Nephron (organoid): ENCODE results near the gene PIP.
"Not testable (repeated sequence)": the region's sequence is repeated elsewhere in the genome, so short reads cannot be mapped to it uniquely, and the experiment has no call there.

Experiments
- H3K27ac Mint-ChIP-seq, 3 experiments: 2 replicates each; pipeline ENCODE4 v1.8.0; 2020; ENCODE audit warnings: mixed read lengths in 3 of 3, mild to moderate bottlenecking in 2 of 3, moderate library complexity in 1 of 3
- H3K27me3 Mint-ChIP-seq: 2 replicates; pipeline ENCODE4 v1.8.0; 2021; ENCODE audit warnings: low read depth, mild to moderate bottlenecking, moderate library complexity, mixed read lengths
- H3K36me3 Mint-ChIP-seq: 2 replicates; pipeline ENCODE4 v1.8.0; 2020; ENCODE audit warnings: low read depth, mixed read lengths
- H3K4me1 Mint-ChIP-seq: 2 replicates; pipeline ENCODE4 v1.8.0; 2020; ENCODE audit warnings: mixed read lengths
- H3K4me3 Mint-ChIP-seq, 3 experiments: 2 replicates each; pipeline ENCODE4 v1.8.0; 2020; ENCODE audit warnings: mild to moderate bottlenecking in 3 of 3, mixed read lengths in 3 of 3, moderate library complexity in 2 of 3
- H3K9me3 Mint-ChIP-seq: 2 replicates; pipeline ENCODE4 v1.8.0; 2020; ENCODE audit warnings: mixed read lengths
- TF ChIP-seq, protein P1 (sequence below), 3 experiments: fragments of 200-600 bp; sonication (generic); IDR thresholded peaks; one replicate each; pipeline ENCODE4 v1.5.0; 2021; ENCODE audit warnings: antibody characterized with exemption in 3 of 3; ENCODE audit not compliant: unreplicated experiment in 3 of 3

PIP gene

DNA sequence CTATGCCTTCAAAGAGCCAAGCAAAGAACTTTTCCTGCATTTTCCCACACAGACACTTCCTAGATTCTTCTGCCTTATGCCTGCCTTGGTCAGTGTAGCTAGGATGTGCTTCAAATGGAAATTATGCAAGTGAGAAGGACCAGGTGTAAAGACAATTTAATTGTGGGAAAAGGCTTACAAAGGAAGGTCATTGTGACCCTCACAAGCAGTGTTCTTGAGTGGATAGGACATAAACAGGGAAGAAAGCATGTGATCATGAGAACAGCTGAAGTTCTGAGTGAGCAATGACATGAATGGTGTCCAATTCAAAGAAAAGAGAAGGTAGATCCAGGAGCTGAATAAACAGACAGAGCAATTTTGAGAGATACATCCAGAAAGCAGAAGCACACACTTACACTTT, 1.3 kb upstream of the PIP start:
- TF ChIP-seq, protein P1, sequence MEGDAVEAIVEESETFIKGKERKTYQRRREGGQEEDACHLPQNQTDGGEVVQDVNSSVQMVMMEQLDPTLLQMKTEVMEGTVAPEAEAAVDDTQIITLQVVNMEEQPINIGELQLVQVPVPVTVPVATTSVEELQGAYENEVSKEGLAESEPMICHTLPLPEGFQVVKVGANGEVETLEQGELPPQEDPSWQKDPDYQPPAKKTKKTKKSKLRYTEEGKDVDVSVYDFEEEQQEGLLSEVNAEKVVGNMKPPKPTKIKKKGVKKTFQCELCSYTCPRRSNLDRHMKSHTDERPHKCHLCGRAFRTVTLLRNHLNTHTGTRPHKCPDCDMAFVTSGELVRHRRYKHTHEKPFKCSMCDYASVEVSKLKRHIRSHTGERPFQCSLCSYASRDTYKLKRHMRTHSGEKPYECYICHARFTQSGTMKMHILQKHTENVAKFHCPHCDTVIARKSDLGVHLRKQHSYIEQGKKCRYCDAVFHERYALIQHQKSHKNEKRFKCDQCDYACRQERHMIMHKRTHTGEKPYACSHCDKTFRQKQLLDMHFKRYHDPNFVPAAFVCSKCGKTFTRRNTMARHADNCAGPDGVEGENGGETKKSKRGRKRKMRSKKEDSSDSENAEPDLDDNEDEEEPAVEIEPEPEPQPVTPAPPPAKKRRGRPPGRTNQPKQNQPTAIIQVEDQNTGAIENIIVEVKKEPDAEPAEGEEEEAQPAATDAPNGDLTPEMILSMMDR (IDR thresholded peaks at IDR 0.05; ENCODE audit: unreplicated experiment in 3 of 3): no peak
- Mint-ChIP-seq H3K36me3 (no peaks in the 10 kb centered on the region), H3K4me1 (no peaks in the 10 kb centered on the region), H3K4me3 (no peak overlapping the region), H3K9me3 (peaks cover 2% of the 10 kb centered on the region), H3K27ac (no peak overlapping the region), H3K27me3 (peaks cover 4% of the 10 kb centered on the region)

DNA sequence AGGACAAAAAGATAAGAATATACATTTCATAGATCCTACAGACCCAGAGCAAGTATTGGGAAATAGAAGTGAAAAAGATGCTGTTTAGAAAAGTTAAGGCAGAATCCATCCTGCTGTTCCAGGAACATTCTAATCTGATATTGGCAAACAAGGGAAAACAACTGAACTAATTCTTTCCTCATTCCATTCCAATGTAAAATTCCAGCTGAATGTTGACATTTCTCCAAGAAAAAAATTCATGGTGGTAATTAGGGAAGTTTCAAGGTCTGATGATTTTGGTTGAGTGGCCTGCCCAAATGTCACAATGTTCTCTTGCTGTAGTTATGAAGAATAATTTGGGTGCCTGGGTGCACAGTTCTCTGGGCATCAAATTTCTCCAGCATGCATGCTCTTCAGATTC, 15.2 kb downstream of the PIP start:
- TF ChIP-seq, protein P1 (IDR thresholded peaks at IDR 0.05; ENCODE audit: unreplicated experiment in 3 of 3): no peak
- Mint-ChIP-seq H3K36me3 (no peaks in the 10 kb centered on the region), H3K4me3 (no peak overlapping the region), H3K4me1 (no peaks in the 10 kb centered on the region), H3K9me3 (peaks cover 5% of the 10 kb centered on the region), H3K27me3 (peaks cover 4% of the 10 kb centered on the region), H3K27ac (no peak overlapping the region)

DNA sequence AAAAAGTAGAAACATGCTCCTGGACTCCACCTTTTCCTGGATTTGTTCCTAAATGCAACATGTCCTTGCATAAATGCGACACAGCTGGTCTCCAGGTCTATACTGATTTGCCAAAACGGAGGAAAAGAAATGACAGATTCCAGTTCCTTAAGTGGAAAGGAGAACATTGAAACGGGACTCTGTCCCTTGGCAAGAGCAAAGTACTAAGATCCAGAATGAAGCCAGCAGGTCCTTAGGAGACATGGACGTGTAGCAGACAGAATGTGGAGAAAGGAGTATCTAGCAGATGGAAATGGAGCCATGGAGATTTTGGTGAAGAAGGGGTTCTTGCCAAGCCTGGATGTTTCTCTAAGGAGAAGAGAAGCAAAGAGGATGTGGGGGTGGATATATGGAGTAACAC, 16.2 kb downstream of the PIP start:
- peaks cover 5% of the 10 kb centered on the region for H3K9me3 Mint-ChIP-seq
- peaks cover 4% of the 10 kb centered on the region for H3K27me3 Mint-ChIP-seq
- TF ChIP-seq, protein P1 (IDR thresholded peaks at IDR 0.05; ENCODE audit: unreplicated experiment in 3 of 3): no peak
- H3K36me3 Mint-ChIP-seq: no peaks in the 10 kb centered on the region
- H3K27ac Mint-ChIP-seq: no peak overlapping the region
- no peaks in the 10 kb centered on the region for H3K4me1 Mint-ChIP-seq
- no peak overlapping the region for H3K4me3 Mint-ChIP-seq

DNA sequence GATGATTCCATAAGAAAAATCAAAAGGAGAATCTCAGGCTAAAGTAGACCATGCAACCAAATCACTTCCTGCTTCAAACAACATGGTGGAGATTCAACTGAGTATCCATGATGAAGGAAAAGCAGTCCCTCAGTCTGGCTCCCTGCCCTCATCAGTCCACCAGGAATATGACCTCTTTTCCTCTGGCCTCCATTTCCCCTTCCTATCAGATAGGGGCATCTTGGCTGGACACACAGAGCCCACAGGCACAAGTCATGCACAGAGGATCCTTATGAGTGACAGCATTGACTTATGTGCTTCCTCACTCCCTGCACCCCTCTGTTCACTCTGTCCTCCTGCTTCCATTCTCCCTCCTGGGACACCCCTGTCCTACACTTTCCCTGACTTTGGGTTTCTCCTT, 16.8 kb downstream of the PIP start:
- Mint-ChIP-seq H3K27ac (no peak overlapping the region), H3K27me3 (peaks cover 2% of the 10 kb centered on the region), H3K36me3 (no peaks in the 10 kb centered on the region), H3K4me3 (no peak overlapping the region), H3K9me3 (peaks cover 5% of the 10 kb centered on the region), H3K4me1 (no peaks in the 10 kb centered on the region)
- TF ChIP-seq, protein P1 (IDR thresholded peaks at IDR 0.05; ENCODE audit: unreplicated experiment in 3 of 3): no peak

DNA sequence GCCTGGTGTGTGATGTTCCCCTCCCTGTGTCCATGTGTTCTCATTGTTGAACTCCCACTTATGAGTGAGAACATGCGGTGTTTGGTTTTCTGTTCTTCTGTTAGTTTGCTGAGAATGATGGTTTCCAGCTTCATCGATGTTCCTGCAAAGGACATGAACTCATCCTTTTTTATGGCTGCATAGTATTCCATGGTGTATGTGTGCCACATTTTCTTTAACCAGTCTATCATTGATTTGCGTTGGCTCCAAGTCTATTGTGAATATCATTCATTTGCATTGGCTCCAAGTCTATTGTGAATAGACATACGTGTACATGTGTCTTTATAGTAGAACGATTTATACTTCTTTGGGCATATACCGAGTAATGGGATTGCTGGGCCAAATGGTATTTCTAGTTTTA, 18.8 kb downstream of the PIP start:
- not testable (repeated sequence) for H3K36me3 Mint-ChIP-seq, H3K27me3 Mint-ChIP-seq, H3K27ac Mint-ChIP-seq, H3K4me1 Mint-ChIP-seq, H3K4me3 Mint-ChIP-seq, H3K9me3 Mint-ChIP-seq

DNA sequence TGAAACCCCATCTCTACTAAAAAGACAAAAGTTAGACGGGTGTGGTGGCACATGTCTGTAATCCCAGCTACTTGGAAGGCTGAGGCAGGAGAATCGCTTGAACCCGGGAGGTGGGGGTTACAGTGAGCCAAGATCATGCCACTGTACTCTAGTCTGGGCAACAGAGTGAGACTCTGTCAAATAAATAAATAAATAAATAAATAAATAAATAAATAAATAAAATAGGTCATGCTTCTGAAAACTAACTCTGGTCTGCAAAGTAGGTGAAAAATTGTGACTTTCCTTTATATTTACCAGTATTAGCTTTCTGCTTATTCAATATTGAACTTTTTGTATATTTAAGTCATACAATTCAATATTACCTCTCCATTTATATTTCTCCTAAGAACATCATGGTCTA, 26.7 kb downstream of the PIP start:
- H3K9me3 Mint-ChIP-seq, H3K27me3 Mint-ChIP-seq, H3K4me3 Mint-ChIP-seq, H3K27ac Mint-ChIP-seq, H3K36me3 Mint-ChIP-seq, H3K4me1 Mint-ChIP-seq: not testable (repeated sequence)

DNA sequence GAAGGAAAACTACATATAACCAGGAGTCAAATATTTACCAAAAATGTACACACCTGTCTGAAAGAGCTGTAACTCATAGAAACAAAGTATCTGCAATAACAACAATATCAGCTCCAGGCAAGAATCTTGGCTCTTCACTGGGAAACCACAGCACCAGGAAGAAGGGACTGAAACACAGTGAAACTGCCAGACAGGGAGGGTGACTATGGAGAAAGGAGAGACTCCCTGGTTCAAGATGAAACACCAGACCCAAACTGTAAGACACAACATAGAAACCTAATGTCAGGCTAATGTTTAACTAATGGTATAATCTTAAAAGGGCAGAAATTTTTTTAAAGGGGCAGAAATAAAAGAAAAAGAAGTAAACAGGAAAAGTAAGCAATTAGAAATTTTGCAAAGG, 39.8 kb downstream of the PIP start:
- Mint-ChIP-seq H3K27me3 (no peaks in the 10 kb centered on the region), H3K9me3 (peaks cover 10% of the 10 kb centered on the region), H3K4me1 (peaks cover 8% of the 10 kb centered on the region), H3K36me3 (no peaks in the 10 kb centered on the region), H3K4me3 (no peak overlapping the region), H3K27ac (peak overlapping the region in 1 of 3 experiments; percentile 1)
- TF ChIP-seq, protein P1 (IDR thresholded peaks at IDR 0.05; ENCODE audit: unreplicated experiment in 3 of 3): no peak
